IgD-negative memory B cell (primary cell): ENCODE measurements around the gene TTC9C. TPM values are rescaled to one million over a fixed set of nuclear protein-coding genes. Genes with fewer than 3 reads are reported as not detected.

ENCODE experiments used
- H3K27ac Mint-ChIP-seq, 3 donors: one replicate each; pipeline ENCODE4 v1.8.0; 2020 to 2022; ENCODE audit warnings: mild to moderate bottlenecking in 3 of 3, mixed read lengths in 3 of 3, moderate library complexity in 1 of 3
- H3K27me3 Mint-ChIP-seq: one replicate; pipeline ENCODE4 v1.8.0; 2021; ENCODE audit warnings: mixed read lengths
- H3K36me3 Mint-ChIP-seq: one replicate; pipeline ENCODE4 v1.8.0; 2020; ENCODE audit warnings: mild to moderate bottlenecking, mixed read lengths
- H3K4me1 Mint-ChIP-seq, 3 donors: one replicate each; pipeline ENCODE4 v1.8.0; 2020 to 2022; ENCODE audit warnings: mixed read lengths in 3 of 3, mild to moderate bottlenecking in 1 of 3
- H3K4me3 Mint-ChIP-seq, 4 donors: one replicate each; pipeline ENCODE4 v1.8.0; 2020 to 2022; ENCODE audit warnings: mild to moderate bottlenecking in 4 of 4, mixed read lengths in 4 of 4, moderate library complexity in 3 of 4
- H3K9me3 Mint-ChIP-seq, 3 donors: one replicate each; pipeline ENCODE4 v1.8.0; 2020 to 2021; ENCODE audit warnings: mixed read lengths in 3 of 3, mild to moderate bottlenecking in 1 of 3
- polyA plus RNA-seq: library from polyadenylated mRNA; unstranded; fragments of 300-500 nt; fragmentation: Illumina TruSeq; gene quantifications from one replicate; pipeline ENCODE4 v1.2.3, GENCODE V29; 2021

Gene TTC9C
- polyA plus RNA-seq, 1 donor from 2014 or later = 35.0 TPM

- Mint-ChIP-seq H3K9me3 (no peaks in the 10 kb centered on the region), H3K27me3 (no peaks in the 10 kb centered on the region), H3K36me3 (peaks cover 3% of the 10 kb centered on the region), H3K27ac (peak overlapping the region; percentile 94 to 97 (median 94)), H3K4me3 (peak overlapping the region; percentile 88 to 98 (median 93)), H3K4me1 (peaks cover 9 to 34% (median 26%) of the 10 kb centered on the region in 3 donors)
Observed at GRCh38 chr11:62786318-62787004, 58.2 kb downstream of the TTC9C start.

DNA sequence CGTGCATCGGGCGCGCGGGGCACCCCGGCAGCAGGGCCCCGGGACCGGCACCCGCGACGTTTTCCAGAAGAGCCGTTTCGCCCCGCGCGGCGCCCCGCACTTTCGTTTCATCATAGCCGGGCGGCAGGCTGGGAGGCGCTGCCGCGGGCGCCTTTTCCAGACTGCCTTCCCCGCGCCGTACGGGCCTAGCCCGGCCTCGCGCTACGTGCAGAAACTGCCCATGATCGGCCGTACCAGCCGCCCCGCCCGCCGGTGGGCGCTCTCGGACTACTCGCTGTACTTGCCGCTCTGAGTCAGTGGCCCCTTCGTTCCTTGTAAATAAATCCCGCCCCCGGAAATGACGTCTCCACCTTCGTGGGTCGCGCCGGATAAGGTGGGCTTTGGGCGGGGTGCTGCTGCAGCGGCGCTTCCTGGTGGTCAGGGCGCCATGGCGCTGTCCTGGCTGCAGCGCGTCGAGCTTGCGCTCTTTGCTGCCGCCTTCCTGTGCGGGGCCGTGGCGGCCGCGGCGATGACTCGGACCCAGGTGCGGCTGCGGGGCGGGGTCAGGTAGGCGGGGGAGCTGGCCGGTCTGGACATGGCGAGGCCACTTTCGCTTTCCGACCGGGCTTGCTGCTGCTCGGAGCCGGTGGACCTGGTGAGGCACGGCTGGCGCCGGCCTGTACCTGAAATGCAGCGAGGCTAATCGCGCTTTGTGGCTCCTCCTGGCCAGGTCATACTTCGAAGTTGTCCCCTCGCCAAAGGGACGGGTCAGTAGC lies 58.9 kb downstream of the TTC9C start, which contains the start of gene TMEM179B:
TSS of gene TMEM179B (plus strand) at position 398 of the 755 bp plus-strand sequence. CDS start at position 428, 30 bp downstream.
- Mint-ChIP-seq H3K27ac (peak within 1 kb of the TSS; percentile 94 to 97 (median 94)), H3K36me3 (peaks cover 3% of the 10 kb centered on the region), H3K4me1 (peaks cover 9 to 36% (median 32%) of the 10 kb centered on the region in 3 donors), H3K4me3 (peak within 1 kb of the TSS; percentile 95 to 98 (median 96)), H3K9me3 (no peaks in the 10 kb centered on the region), H3K27me3 (no peaks in the 10 kb centered on the region)

Other genes starting within 250 kb of the TTC9C start
- 107 TPM for gene AHNAK, start 181.7 kb upstream of the TTC9C start, polyA plus RNA-seq
- gene EEF1G, start 154.6 kb upstream of the TTC9C start, polyA plus RNA-seq = 1,657 TPM
- 19.2 TPM for gene TUT1, start 137.0 kb upstream of the TTC9C start, polyA plus RNA-seq
- gene MTA2, start 126.6 kb upstream of the TTC9C start, polyA plus RNA-seq = 32.9 TPM
- 13.8 TPM for gene EML3, start 115.7 kb upstream of the TTC9C start, polyA plus RNA-seq
- 0.19 TPM for gene ROM1, start 115.2 kb upstream of the TTC9C start, polyA plus RNA-seq
- 36.1 TPM for gene B3GAT3, start 106.5 kb upstream of the TTC9C start, polyA plus RNA-seq
- 112 TPM for gene GANAB, start 81.9 kb upstream of the TTC9C start, polyA plus RNA-seq
- 30.9 TPM for gene INTS5, start 75.2 kb upstream of the TTC9C start, polyA plus RNA-seq
- 96.3 TPM for gene C11orf98, start 63.3 kb upstream of the TTC9C start, polyA plus RNA-seq
- gene CSKMT, start 63.2 kb upstream of the TTC9C start, polyA plus RNA-seq = 6.3 TPM
- 13.7 TPM for gene UQCC3, start 56.8 kb upstream of the TTC9C start, polyA plus RNA-seq
- 6.2 TPM for gene LBHD1, start 56.2 kb upstream of the TTC9C start, polyA plus RNA-seq
- 228 TPM for gene UBXN1, start 49.4 kb upstream of the TTC9C start, polyA plus RNA-seq
- gene LRRN4CL, start 39.0 kb upstream of the TTC9C start, polyA plus RNA-seq = not detected
- gene BSCL2, start 21.1 kb upstream of the TTC9C start, polyA plus RNA-seq = 48.2 TPM
- 13.3 TPM for gene GNG3, start 20.8 kb upstream of the TTC9C start, polyA plus RNA-seq
- 2.8 TPM for gene HNRNPUL2, start 1.0 kb upstream of the TTC9C start, polyA plus RNA-seq
- gene ZBTB3, start 25.7 kb downstream of the TTC9C start, polyA plus RNA-seq = 5.0 TPM
- 202 TPM for gene POLR2G, start 33.1 kb downstream of the TTC9C start, polyA plus RNA-seq
- gene TAF6L, start 42.9 kb downstream of the TTC9C start, polyA plus RNA-seq = 12.2 TPM
- 101 TPM for gene TMEM179B, start 58.9 kb downstream of the TTC9C start, polyA plus RNA-seq
- gene TMEM223, start 63.5 kb downstream of the TTC9C start, polyA plus RNA-seq = 39.1 TPM
- 67.6 TPM for gene NXF1, start 77.0 kb downstream of the TTC9C start, polyA plus RNA-seq
- gene STX5, start 103.6 kb downstream of the TTC9C start, polyA plus RNA-seq = 39.8 TPM
- gene TEX54, start 104.4 kb downstream of the TTC9C start, polyA plus RNA-seq = not detected
- gene WDR74, start 111.1 kb downstream of the TTC9C start, polyA plus RNA-seq = 57.5 TPM
- gene SLC3A2, start 152.4 kb downstream of the TTC9C start, polyA plus RNA-seq = 111 TPM
- not detected for gene CHRM1, start 192.9 kb downstream of the TTC9C start, polyA plus RNA-seq